T-helper 1 cell treated with Interleukin-12 subunit alpha and Interleukin-12 subunit beta and Interleukin-4 antibody, amounts not matched to agents 30 μg/mL and 1 μg/mL, for 36 hours (primary cell): ENCODE results near the gene RNASEH2A.
"Not testable (repeated sequence)": the region's sequence is repeated elsewhere in the genome, so short reads cannot be mapped to it uniquely, and the experiment has no call there.

Experiments
- H3K27ac Mint-ChIP-seq: one replicate; pipeline ENCODE4 v1.8.0; 2021; ENCODE audit warnings: mild to moderate bottlenecking, mixed read lengths
- H3K27me3 Mint-ChIP-seq: one replicate; pipeline ENCODE4 v1.8.0; 2021; ENCODE audit warnings: low read depth, mixed read lengths
- H3K36me3 Mint-ChIP-seq: one replicate; pipeline ENCODE4 v1.8.0; 2021; ENCODE audit warnings: low read depth, mixed read lengths
- H3K4me1 Mint-ChIP-seq: one replicate; pipeline ENCODE4 v1.8.0; 2021; ENCODE audit warnings: low read depth, mixed read lengths
- H3K4me3 Mint-ChIP-seq: one replicate; pipeline ENCODE4 v1.8.0; 2021; ENCODE audit warnings: mild to moderate bottlenecking, moderate library complexity, mixed read lengths
- H3K9me3 Mint-ChIP-seq: one replicate; pipeline ENCODE4 v1.8.0; 2021; ENCODE audit warnings: mixed read lengths

The RNASEH2A gene

GRCh38 chr19:12794971-12795381, 11.4 kb upstream of the RNASEH2A start:
- Mint-ChIP-seq H3K4me1 (peaks cover 34% of the 10 kb centered on the region), H3K27ac (peak overlapping the region; percentile 97), H3K4me3 (peak overlapping the region; percentile 82), H3K27me3 (no peaks in the 10 kb centered on the region), H3K36me3 (peaks cover 11% of the 10 kb centered on the region), H3K9me3 (no peaks in the 10 kb centered on the region)

DNA sequence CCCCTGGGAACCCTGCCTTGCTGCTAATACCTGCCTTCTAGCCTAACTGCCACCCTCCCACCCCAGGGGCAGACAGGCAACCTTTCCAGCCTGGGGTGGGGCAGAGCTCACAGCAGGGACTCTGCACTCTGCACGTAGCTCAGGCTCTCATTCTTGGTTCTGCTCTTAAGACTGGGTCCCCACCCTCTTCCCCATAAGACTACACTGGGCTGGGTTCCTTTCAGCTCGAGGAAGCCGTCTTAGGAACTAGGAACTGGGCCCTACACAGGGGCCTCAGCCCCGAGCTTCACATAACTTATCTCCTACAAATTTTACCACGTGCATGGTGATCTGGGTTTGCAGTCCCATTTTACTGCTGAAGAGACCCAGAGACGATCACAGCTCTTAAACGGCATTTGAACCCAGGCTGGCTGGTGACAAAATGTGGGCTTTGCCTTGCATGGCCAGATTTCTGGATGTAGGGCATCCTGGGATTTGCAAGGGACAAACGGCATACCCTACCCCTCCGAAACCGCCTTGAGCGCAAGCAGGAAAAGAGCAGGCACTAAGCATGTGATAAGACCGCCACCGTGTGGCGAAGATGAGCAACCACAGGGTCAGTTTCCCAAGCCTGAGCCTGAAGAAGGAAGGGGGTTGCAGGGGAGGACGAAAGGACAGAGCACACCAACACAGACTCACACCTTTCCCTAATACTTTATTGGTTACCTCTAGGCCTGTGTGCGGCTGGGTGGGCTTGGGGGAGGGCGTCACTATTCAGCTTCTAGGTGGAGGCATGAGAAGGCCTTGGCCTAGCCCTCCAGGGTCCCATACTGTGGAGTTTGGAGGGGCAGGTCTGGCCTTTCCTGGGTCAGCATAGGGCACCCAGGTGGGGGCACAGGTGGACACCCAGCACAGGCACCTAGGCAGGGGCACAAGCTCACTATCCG, 10.0 kb upstream of the RNASEH2A start:
- Mint-ChIP-seq H3K27ac (peak overlapping the region; percentile 85), H3K27me3 (no peaks in the 10 kb centered on the region), H3K9me3 (no peaks in the 10 kb centered on the region), H3K4me3 (peak overlapping the region; percentile 69), H3K4me1 (peaks cover 31% of the 10 kb centered on the region), H3K36me3 (peaks cover 14% of the 10 kb centered on the region)

GRCh38 chr19:12797141-12797587, 9.2 kb upstream of the RNASEH2A start:
- Mint-ChIP-seq H3K9me3 (no peaks in the 10 kb centered on the region), H3K4me1 (peaks cover 33% of the 10 kb centered on the region), H3K36me3 (peaks cover 15% of the 10 kb centered on the region), H3K4me3 (no peak overlapping the region), H3K27ac (peak overlapping the region; percentile 15), H3K27me3 (no peaks in the 10 kb centered on the region)

DNA sequence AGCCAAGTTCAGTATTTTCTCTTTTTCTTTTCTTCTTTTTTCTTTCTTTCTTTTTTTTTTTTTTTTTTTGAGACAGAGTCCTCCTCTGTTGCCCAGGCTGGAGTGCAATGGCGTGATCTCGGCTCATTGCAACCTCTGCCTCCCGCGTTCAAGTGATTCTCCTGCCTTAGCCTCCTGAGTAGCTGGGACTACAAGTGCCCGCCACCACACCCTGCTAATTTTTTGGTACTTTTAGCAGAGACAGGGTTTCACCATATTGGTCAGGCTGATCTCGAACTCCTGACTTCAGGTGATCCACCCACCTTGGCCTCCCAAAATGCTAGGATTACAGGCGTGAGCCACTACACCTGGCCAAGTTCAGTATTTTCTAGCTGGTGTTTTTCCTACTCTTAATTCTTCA, 8.8 kb upstream of the RNASEH2A start:
- H3K4me1 Mint-ChIP-seq: peaks cover 37% of the 10 kb centered on the region
- H3K9me3 Mint-ChIP-seq, H3K27ac Mint-ChIP-seq, H3K27me3 Mint-ChIP-seq, H3K4me3 Mint-ChIP-seq: not testable (repeated sequence)
- H3K36me3 Mint-ChIP-seq: peaks cover 18% of the 10 kb centered on the region

DNA sequence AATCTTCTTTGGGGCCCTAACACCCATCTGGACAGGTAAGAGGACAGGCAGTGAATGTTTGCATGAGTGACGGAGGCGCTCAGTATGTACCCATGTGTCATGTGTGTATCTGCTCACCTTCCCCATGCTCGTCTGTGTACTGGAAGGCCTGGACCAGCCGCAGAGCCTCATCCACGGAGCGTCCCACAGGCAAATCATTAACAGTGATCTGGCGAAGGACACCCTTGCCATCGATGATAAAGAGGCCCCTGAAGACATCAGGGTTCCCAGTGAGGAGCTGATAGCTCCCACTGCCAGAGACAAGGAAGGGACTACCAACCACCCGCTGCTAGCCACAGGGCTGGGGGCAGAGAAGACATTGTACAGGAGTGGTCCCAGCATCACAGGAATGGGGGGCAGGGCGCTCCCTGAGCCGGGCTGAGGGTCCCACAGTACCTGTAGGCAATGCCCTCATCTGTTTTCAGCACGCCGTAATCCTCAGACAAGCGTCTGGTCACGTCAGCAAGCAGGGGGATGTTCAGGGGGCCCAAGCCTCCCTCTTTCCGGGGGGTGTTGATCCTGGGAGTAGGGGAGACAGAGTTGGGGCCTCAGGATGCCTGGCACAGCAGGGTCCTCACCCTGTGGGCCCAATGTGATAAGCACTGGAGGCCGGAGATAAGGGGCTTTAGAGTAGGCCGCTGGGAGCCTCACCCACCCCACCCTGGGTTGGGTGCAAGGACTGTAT, 6.5 kb upstream of the RNASEH2A start:
- Mint-ChIP-seq H3K9me3 (no peaks in the 10 kb centered on the region), H3K27me3 (no peaks in the 10 kb centered on the region), H3K27ac (no peak overlapping the region), H3K4me3 (peak overlapping the region; percentile 86), H3K36me3 (peaks cover 12% of the 10 kb centered on the region), H3K4me1 (peaks cover 31% of the 10 kb centered on the region)

GRCh38 chr19:12800466-12800770, 6.0 kb upstream of the RNASEH2A start:
- Mint-ChIP-seq H3K4me1 (peaks cover 30% of the 10 kb centered on the region), H3K27me3 (no peaks in the 10 kb centered on the region), H3K36me3 (peaks cover 12% of the 10 kb centered on the region), H3K27ac (peak overlapping the region; percentile 77), H3K9me3 (no peaks in the 10 kb centered on the region), H3K4me3 (peak overlapping the region; percentile 86)

DNA sequence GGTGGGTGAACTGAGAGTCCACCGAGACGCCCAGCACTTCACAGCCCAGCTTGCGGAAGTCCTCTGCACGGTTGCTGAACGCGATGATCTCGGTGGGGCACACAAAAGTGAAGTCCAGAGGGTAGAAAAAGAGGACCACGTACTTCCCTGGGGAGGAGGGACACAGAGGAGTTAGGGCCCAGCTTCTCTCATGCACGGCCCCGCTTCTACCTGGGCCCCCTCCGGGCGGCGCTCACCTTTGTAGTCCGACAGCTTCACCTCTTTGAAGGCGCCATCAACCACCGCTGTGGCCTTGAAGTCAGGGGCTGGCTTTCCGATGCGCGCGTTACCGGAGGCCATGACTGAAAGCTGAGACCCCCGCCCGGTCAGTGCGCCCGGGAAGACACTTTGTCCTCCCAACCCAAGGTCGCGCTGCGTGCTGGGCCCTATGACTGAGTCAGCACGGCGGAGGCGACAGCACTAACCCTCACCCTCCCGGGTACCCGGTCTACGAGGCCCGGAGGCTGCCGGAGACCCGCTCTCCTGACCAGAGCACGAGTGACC, 5.4 kb upstream of the RNASEH2A start:
- Mint-ChIP-seq H3K9me3 (no peaks in the 10 kb centered on the region), H3K36me3 (peaks cover 12% of the 10 kb centered on the region), H3K27ac (peak overlapping the region; percentile 77), H3K4me1 (peaks cover 27% of the 10 kb centered on the region), H3K4me3 (peak overlapping the region; percentile 86), H3K27me3 (no peaks in the 10 kb centered on the region)

DNA sequence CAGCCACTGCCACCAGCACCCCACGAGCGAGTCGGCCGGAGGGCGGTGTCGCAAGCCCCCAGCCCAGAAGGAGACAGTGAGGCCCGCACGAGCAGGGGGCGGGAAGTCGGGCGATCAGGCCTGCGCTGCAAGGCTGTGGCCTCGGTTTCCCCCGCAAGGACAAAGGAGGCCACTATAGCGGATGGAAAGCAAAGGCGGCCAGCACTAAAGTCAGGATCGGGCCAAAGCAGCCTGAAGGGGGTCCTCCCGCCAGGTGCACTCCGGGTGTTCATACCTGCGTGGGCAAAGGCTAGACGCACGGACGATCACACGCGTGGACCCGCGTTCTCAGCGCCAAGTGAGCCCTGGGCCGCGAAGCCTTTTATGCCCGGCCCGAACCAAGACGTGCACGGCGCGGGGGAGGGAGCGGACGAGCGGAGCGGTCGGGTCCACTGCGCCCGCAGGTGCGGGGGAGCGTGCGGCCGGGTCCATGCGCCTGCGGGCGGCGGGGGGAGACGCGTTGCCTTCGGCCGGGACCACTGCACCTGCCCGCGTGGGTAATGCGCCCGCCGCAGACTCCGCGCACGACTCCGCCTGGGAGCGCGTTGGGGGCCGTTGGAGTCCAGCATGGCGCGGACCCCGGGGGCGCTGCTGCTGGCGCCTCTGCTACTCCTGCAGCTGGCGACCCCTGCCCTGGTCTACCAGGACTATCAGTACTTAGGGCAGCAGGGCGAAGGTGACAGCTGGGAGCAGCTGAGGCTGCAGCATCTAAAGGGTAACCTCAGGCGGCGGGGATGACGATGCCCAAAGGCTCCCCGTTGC, 4.7 kb upstream of the RNASEH2A start, which contains the start of the genes PRDX2 and THSD8:
Gene PRDX2 (minus strand): TSS at position 335 of the 801 bp plus-strand sequence. CDS start 539 bp downstream, outside the sequence.
Gene THSD8 (plus strand): TSS at position 604 of the 801 bp plus-strand sequence. CDS start 3 bp downstream, at position 607.
- Mint-ChIP-seq H3K27ac (peak within 1 kb of the TSS; percentile 77), H3K4me1 (peaks cover 23% of the 10 kb centered on the region), H3K27me3 (no peaks in the 10 kb centered on the region), H3K36me3 (peaks cover 15% of the 10 kb centered on the region), H3K4me3 (peak within 1 kb of the TSS; percentile 86), H3K9me3 (no peaks in the 10 kb centered on the region)

GRCh38 chr19:12802267-12803106, 3.9 kb upstream of the RNASEH2A start:
- H3K4me1 Mint-ChIP-seq: peaks cover 23% of the 10 kb centered on the region
- no peaks in the 10 kb centered on the region for H3K9me3 Mint-ChIP-seq
- H3K27ac Mint-ChIP-seq: peak overlapping the region; percentile 73
- H3K4me3 Mint-ChIP-seq: peak overlapping the region; percentile 86
- H3K27me3 Mint-ChIP-seq: no peaks in the 10 kb centered on the region
- H3K36me3 Mint-ChIP-seq: peaks cover 13% of the 10 kb centered on the region

- Mint-ChIP-seq H3K36me3 (peaks cover 16% of the 10 kb centered on the region), H3K9me3 (no peaks in the 10 kb centered on the region), H3K4me3 (no peak overlapping the region), H3K27ac (no peak overlapping the region), H3K4me1 (peaks cover 26% of the 10 kb centered on the region), H3K27me3 (no peaks in the 10 kb centered on the region)
These were observed 2.3 kb upstream of the RNASEH2A start for GRCh38 chr19:12804051-12804450.

- H3K4me3 Mint-ChIP-seq: no peak overlapping the region
- peaks cover 5% of the 10 kb centered on the region for H3K36me3 Mint-ChIP-seq
- no peak overlapping the region for H3K27ac Mint-ChIP-seq
- H3K9me3 Mint-ChIP-seq: no peaks in the 10 kb centered on the region
- H3K27me3 Mint-ChIP-seq: no peaks in the 10 kb centered on the region
- no peaks in the 10 kb centered on the region for H3K4me1 Mint-ChIP-seq
These were observed 8.7 kb downstream of the RNASEH2A start for GRCh38 chr19:12815088-12815487.

DNA sequence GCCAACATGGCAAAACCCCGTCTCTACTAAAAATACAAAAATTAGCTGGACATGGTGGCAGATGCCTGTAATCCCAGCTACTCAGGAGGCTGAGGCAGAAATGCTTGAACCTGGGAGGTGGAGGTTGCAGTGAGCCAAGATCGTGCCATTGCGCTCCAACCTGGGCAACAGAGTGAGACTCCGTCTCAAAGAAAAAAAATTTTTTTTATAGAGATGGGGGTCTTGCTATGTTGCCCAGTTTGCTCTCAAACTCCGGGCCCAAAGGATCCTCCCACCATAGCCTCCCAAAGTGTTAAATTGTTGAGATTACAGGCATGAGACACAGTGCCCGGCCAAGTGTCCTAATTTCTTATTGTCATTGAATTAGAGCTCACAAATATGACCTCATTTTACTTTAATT, 10.8 kb downstream of the RNASEH2A start:
- H3K4me1 Mint-ChIP-seq, H3K27ac Mint-ChIP-seq, H3K9me3 Mint-ChIP-seq, H3K27me3 Mint-ChIP-seq, H3K36me3 Mint-ChIP-seq, H3K4me3 Mint-ChIP-seq: not testable (repeated sequence)

GRCh38 chr19:12817810-12818209, 11.4 kb downstream of the RNASEH2A start:
- not testable (repeated sequence) for H3K36me3 Mint-ChIP-seq, H3K27ac Mint-ChIP-seq, H3K9me3 Mint-ChIP-seq, H3K4me3 Mint-ChIP-seq, H3K4me1 Mint-ChIP-seq, H3K27me3 Mint-ChIP-seq
